MCF 10A (cell line): ENCODE data around the gene ZNF891. TPM values are rescaled to one million over a fixed set of nuclear protein-coding genes. Genes with fewer than 3 reads are reported as not detected.

ENCODE experiments used
- BruUV-seq: library from RNA; stranded (reverse); fragments of 400-500 nt; replicated peaks from 2 replicates; lab custom pipeline; 2021; lab: Mats Ljungman, UMichigan
- CTCF ChIA-PET: fragments of 300-600 bp; sonication (Branson Sonifier 250); formaldehyde crosslinking; extraction: SDS; loops from one replicate; lab custom pipeline; 2021; ENCODE audit warnings: antibody characterized with exemption, inconsistent platforms; lab: Yijun Ruan, JAX
- POLR2A ChIA-PET: fragments of 300-600, 350-650 bp; sonication (Branson Sonifier 250); formaldehyde crosslinking; extraction: SDS; loops from one replicate; lab custom pipeline; 2020; ENCODE audit warnings: antibody characterized with exemption, inconsistent platforms; lab: Yijun Ruan, JAX
- DNase-seq: peaks from one replicate; pipeline ENCODE4 v3.0.0-alpha.2; 2018; ENCODE audit not compliant: unreplicated experiment
- H3K27ac Mint-ChIP-seq: one replicate; pipeline ENCODE4 v1.8.0; 2022; ENCODE audit warnings: mild to moderate bottlenecking, low read depth, mixed read lengths; ENCODE audit not compliant: unreplicated experiment
- H3K27me3 Mint-ChIP-seq: one replicate; pipeline ENCODE4 v1.8.0; 2022; ENCODE audit warnings: mixed read lengths; ENCODE audit not compliant: insufficient read depth, unreplicated experiment
- H3K36me3 Mint-ChIP-seq: one replicate; pipeline ENCODE4 v1.8.0; 2022; ENCODE audit warnings: mild to moderate bottlenecking, moderate library complexity, mixed read lengths; ENCODE audit not compliant: insufficient read depth, unreplicated experiment
- H3K4me1 Mint-ChIP-seq: one replicate; pipeline ENCODE4 v1.8.0; 2022; ENCODE audit warnings: mixed read lengths; ENCODE audit not compliant: insufficient read depth, unreplicated experiment
- H3K4me3 Mint-ChIP-seq: one replicate; pipeline ENCODE4 v1.8.0; 2022; ENCODE audit warnings: mild to moderate bottlenecking, moderate library complexity, mixed read lengths; ENCODE audit not compliant: unreplicated experiment
- H3K9me3 Mint-ChIP-seq: one replicate; pipeline ENCODE4 v1.8.0; 2022; ENCODE audit warnings: mixed read lengths; ENCODE audit not compliant: unreplicated experiment
- intact Hi-C: fragments of 100-400 bp; cut with micrococcal nuclease; formaldehyde crosslinking; loops from 2 replicates; pipeline ENCODE4 v1.14.1; 2022
- total RNA-seq: library from RNA; stranded (reverse); gene quantifications from 2 replicates; pipeline ENCODE4 v1.2.3, GENCODE V29; 2022
- TF ChIP-seq, protein P1 (sequence below): fragments of 200-600 bp; IDR thresholded peaks from one replicate; pipeline ENCODE4 v1.8.0; 2022; ENCODE audit warnings: antibody characterized with exemption, mild to moderate bottlenecking; ENCODE audit not compliant: unreplicated experiment

Gene ZNF891
- total RNA-seq, 1 experiment from 2014 or later = 1.6 TPM

DNA sequence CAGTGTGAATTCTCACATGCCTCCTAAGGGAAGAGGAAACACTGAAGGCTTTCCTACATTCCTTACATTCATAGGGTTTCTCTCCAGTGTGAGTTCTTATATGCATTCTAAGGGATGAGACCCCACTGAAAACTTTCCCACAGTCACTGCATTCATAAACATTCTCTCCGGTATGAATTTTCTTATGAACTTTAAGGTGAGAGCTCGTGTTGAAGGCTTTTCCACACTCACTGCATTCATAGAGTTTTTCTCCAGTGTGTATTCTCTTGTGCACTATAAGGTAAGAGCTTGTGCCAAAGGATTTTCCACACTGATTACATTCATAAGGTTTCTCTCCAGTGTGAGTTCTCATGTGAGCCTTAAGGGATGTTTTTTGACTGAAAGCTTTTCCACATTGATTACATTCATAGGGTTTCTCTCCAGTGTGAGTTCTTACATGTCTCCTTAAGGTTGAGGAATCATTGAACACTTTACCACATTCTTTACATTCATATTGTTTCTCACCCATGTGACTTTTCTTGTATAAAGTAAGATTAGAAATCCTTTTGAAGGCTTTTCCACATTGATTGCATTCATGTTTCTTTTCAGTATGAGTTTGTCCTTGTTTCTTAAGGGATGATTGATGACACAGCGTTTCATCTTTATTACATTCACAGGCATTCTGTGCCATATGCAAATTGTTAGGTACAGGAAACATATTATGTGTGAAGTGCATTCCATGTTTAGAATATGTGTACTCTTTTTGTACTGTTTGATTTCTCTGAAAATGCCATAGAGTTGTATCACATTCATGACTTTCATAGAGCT lies 9.5 kb downstream of the ZNF891 start:
- no TSS peak for BruUV-seq
- H3K27me3 Mint-ChIP-seq = no peaks in the 10 kb centered on the region
- no peak overlapping the region for H3K4me3 Mint-ChIP-seq
- CTCF ChIA-PET = interaction anchor here (0.7 kb wide), 1 partner anchor 22 kb away, joined by 3 read pairs; no protein-coding TSS in a partner anchor
- POLR2A ChIA-PET = interaction anchor here (0.8 to 2.2 kb wide), 2 partner anchors 10 to 14 kb away, joined by 6 to 8 read pairs; partner anchors contain the start of genes ZNF10 and ZNF891
- DNase-seq = no peak
- TF ChIP-seq, protein P1, sequence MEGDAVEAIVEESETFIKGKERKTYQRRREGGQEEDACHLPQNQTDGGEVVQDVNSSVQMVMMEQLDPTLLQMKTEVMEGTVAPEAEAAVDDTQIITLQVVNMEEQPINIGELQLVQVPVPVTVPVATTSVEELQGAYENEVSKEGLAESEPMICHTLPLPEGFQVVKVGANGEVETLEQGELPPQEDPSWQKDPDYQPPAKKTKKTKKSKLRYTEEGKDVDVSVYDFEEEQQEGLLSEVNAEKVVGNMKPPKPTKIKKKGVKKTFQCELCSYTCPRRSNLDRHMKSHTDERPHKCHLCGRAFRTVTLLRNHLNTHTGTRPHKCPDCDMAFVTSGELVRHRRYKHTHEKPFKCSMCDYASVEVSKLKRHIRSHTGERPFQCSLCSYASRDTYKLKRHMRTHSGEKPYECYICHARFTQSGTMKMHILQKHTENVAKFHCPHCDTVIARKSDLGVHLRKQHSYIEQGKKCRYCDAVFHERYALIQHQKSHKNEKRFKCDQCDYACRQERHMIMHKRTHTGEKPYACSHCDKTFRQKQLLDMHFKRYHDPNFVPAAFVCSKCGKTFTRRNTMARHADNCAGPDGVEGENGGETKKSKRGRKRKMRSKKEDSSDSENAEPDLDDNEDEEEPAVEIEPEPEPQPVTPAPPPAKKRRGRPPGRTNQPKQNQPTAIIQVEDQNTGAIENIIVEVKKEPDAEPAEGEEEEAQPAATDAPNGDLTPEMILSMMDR = no peak
- H3K9me3 Mint-ChIP-seq = peaks cover 47% of the 10 kb centered on the region
- no peaks in the 10 kb centered on the region for H3K4me1 Mint-ChIP-seq
- no peak overlapping the region for H3K27ac Mint-ChIP-seq
- H3K36me3 Mint-ChIP-seq = peaks cover 46% of the 10 kb centered on the region
- intact Hi-C loops = no loop called here

DNA sequence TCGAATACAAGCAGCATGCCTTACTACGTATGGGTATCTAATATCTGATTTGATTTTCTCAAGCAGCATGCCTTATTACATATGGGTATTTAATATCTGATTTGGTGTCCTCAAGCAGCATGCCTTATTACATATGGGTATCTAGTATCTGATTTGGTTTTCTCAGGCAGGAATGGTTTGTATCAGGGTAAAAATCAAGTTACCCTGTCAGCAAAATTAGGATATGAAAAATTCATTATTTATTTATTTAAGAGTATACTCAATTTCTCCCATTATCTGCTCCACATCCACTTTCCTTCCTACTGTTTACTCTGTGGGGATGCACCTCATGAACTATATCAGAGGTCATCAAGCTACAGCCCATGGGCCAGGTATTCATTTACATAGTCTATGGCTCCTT lies 21.9 kb downstream of the ZNF891 start:
- CTCF ChIA-PET = no interaction called here
- POLR2A ChIA-PET = interaction anchor here (1.1 kb wide), 1 partner anchor 22 kb away, joined by 3 read pairs; the partner anchor contains the start of genes ZNF10 and ZNF891
- Mint-ChIP-seq H3K9me3 (peaks cover 21% of the 10 kb centered on the region), H3K36me3 (peaks cover 55% of the 10 kb centered on the region), H3K27ac (no peak overlapping the region), H3K4me1 (no peaks in the 10 kb centered on the region), H3K4me3 (no peak overlapping the region), H3K27me3 (no peaks in the 10 kb centered on the region)
- TF ChIP-seq, protein P1 = no peak
- no peak for DNase-seq
- BruUV-seq = no TSS peak
- intact Hi-C loops = no loop called here

DNA sequence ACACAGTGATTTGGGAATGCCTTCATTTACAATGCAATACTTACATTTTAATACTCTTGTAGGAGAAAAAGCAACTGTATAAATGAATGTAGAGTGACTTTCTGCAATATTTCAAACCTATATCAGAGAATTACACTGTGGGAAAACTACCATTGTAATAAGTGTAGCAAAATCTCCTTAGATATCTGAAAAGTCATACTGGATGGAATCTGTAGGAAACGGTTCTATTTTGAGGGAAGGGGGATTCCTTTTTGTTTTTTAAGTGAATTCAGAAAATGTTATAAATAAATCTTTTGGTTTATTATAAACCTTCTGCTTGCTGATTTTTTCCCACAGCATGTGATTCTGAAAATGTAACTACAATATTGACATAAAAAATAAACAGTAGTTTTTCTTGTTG lies 23.0 kb downstream of the ZNF891 start:
- TF ChIP-seq, protein P1 = no peak
- no TSS peak for BruUV-seq
- ChIA-PET CTCF (no interaction called here), POLR2A (no interaction called here)
- no peak overlapping the region for H3K27ac Mint-ChIP-seq
- H3K4me3 Mint-ChIP-seq = no peak overlapping the region
- no peaks in the 10 kb centered on the region for H3K4me1 Mint-ChIP-seq
- peaks cover 65% of the 10 kb centered on the region for H3K36me3 Mint-ChIP-seq
- intact Hi-C loops = no loop called here
- H3K9me3 Mint-ChIP-seq = peaks cover 21% of the 10 kb centered on the region
- H3K27me3 Mint-ChIP-seq = no peaks in the 10 kb centered on the region
- DNase-seq = no peak

DNA sequence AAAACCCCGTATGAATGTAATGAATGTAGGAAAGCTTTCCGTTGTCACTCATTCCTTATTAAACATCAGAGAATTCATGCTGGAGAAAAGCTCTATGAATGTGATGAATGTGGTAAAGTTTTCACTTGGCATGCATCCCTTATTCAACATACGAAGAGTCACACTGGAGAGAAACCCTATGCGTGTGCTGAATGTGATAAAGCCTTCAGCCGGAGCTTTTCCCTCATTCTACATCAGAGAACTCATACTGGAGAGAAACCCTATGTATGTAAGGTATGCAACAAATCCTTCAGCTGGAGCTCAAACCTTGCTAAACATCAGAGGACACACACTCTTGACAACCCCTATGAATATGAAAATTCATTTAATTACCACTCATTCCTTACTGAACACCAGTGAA lies 23.8 kb downstream of the ZNF891 start:
- DNase-seq = no peak
- no TSS peak for BruUV-seq
- TF ChIP-seq, protein P1 = no peak
- Mint-ChIP-seq H3K27ac (no peak overlapping the region), H3K27me3 (no peaks in the 10 kb centered on the region), H3K9me3 (peaks cover 29% of the 10 kb centered on the region), H3K36me3 (peaks cover 74% of the 10 kb centered on the region), H3K4me1 (no peaks in the 10 kb centered on the region), H3K4me3 (no peak overlapping the region)
- intact Hi-C loops = no loop called here
- CTCF ChIA-PET = interaction anchor here (0.6 kb wide), 1 partner anchor 151 kb away, joined by 3 read pairs; no protein-coding TSS in a partner anchor
- POLR2A ChIA-PET = interaction anchor here (0.9 to 1.3 kb wide), 4 partner anchors 14 to 120 kb away, joined by 3 to 6 read pairs (median 4); partner anchors contain the start of gene ZNF26
